Panc1 (cell line): ENCODE data around the gene CRIP1. TPM values are rescaled to one million over a fixed set of nuclear protein-coding genes. Genes with fewer than 3 reads are reported as not detected.

Source experiments
- ATAC-seq: fragments of 200-7000 bp; cut with Tn5 transposase; 2 replicates; pipeline ENCODE4 v1.9.1; 2020; ENCODE audit warnings: mild to moderate bottlenecking, moderate library complexity
- BruUV-seq: library from RNA; stranded (reverse); fragments of 400-500 nt; replicated peaks from 2 replicates; lab custom pipeline; 2021; lab: Mats Ljungman, UMichigan
- CTCF ChIA-PET: fragments of 300-600 bp; sonication (Branson Sonifier 250); formaldehyde crosslinking; loops from one replicate; lab custom pipeline; 2022; ENCODE audit warnings: antibody characterized with exemption; lab: Charles Lee
- POLR2A ChIA-PET: fragments of 300-600 bp; sonication (Branson Sonifier 250); formaldehyde crosslinking; loops from one replicate; lab custom pipeline; 2022; ENCODE audit warnings: antibody characterized with exemption; lab: Charles Lee
- DNase-seq: peaks from one replicate; pipeline ENCODE4 v3.0.0-alpha.2; 2010; ENCODE audit warnings: low read depth, low spot score
- H3K27ac ChIP-seq: 2 replicates; pipeline ENCODE4 v1.5.1; 2011; ENCODE audit warnings: mild to moderate bottlenecking, low read length, inconsistent platforms
- H3K27me3 ChIP-seq: fragments of 200-500 bp; sonication (Bioruptor generic); 2 replicates; pipeline ENCODE4 v1.6.0; 2014; ENCODE audit warnings: low read length, inconsistent platforms; ENCODE audit not compliant: control insufficient read depth, insufficient read depth
- H3K36me3 ChIP-seq: fragments of 200-500 bp; sonication (Bioruptor generic); 2 replicates; pipeline ENCODE4 v1.5.1; 2014; ENCODE audit warnings: inconsistent platforms, mild to moderate bottlenecking, low read length, moderate library complexity; ENCODE audit not compliant: control insufficient read depth, insufficient read depth
- H3K4me1 ChIP-seq: 2 replicates; pipeline ENCODE4 v1.5.1; 2011; ENCODE audit warnings: inconsistent platforms, mild to moderate bottlenecking, low read length, moderate library complexity; ENCODE audit not compliant: control insufficient read depth, insufficient read depth
- H3K4me3 ChIP-seq, 2 experiments: 2 replicates each; pipeline ENCODE4 v1.5.1; 2011 to 2012; ENCODE audit warnings: low read depth in 2 of 2, low read length in 2 of 2, mild to moderate bottlenecking in 2 of 2, inconsistent platforms in 1 of 2, moderate library complexity in 1 of 2
- H3K9me3 ChIP-seq: fragments of 200-500 bp; sonication (Bioruptor generic); 2 replicates; pipeline ENCODE4 v1.5.1; 2014; ENCODE audit warnings: low read depth, mild to moderate bottlenecking, inconsistent platforms, low read length, moderate library complexity; ENCODE audit not compliant: control insufficient read depth, insufficient read depth
- POLR2AphosphoS5 ChIP-seq: IDR thresholded peaks from 2 replicates; pipeline ENCODE4 v1.6.1; 2012; ENCODE audit warnings: mild to moderate bottlenecking, low read depth, low read length, moderate library complexity
- REST ChIP-seq, 2 experiments: IDR thresholded peaks; 2 replicates each; pipeline ENCODE4 v1.6.1; 2011 to 2012; ENCODE audit warnings: low read depth in 2 of 2, control low read depth in 1 of 2, low read length in 1 of 2, mild to moderate bottlenecking in 1 of 2, moderate library complexity in 1 of 2; ENCODE audit not compliant: insufficient read depth in 1 of 2
- SIN3A ChIP-seq: IDR thresholded peaks from 2 replicates; pipeline ENCODE4 v1.6.1; 2012; ENCODE audit warnings: low read depth, mild to moderate bottlenecking, low read length, moderate library complexity, borderline replicate concordance; ENCODE audit not compliant: insufficient read depth
- TCF7L2 ChIP-seq: IDR thresholded peaks from 2 replicates; pipeline ENCODE4 v1.6.1; 2011; ENCODE audit warnings: mild to moderate bottlenecking, low read depth, low read length, inconsistent platforms
- in situ Hi-C: cut with HindIII; loops from 2 replicates; pipeline ENCODE4 v1.10.0; 2016; ENCODE audit warnings: low sequenced_read_pairs, low pct_unique_long_range_greater_than_20kb
- intact Hi-C: fragments of 100-400 bp; cut with micrococcal nuclease; formaldehyde crosslinking; loops from one replicate; pipeline ENCODE4 v1.10.0; 2022; ENCODE audit not compliant: unreplicated experiment
- total RNA-seq: library from RNA; stranded (reverse); gene quantifications from one replicate; pipeline ENCODE4 v1.2.1, GENCODE V29; 2021; ENCODE audit not compliant: unreplicated experiment
- TF ChIP-seq, protein P1 (sequence below): fragments of 450-650 bp; IDR thresholded peaks from 2 replicates; pipeline ENCODE4 v1.5.1; 2017; ENCODE audit warnings: mild to moderate bottlenecking

Gene CRIP1
- total RNA-seq, 1 experiment from 2014 or later, result 1,056 TPM

- ATAC-seq (peak; percentile 49), DNase-seq (no peak)
- H3K27ac ChIP-seq, result no peak within 1 kb of the TSS
- TF ChIP-seq POLR2AphosphoS5 (no peak), SIN3A (no peak), REST (IDR thresholded peaks at IDR 0.05; ENCODE audit: insufficient read depth in 1 of 2, low read depth in 2 of 2, low read length in 1 of 2) (no peak), TCF7L2 (no peak)
- TF ChIP-seq, protein P1, sequence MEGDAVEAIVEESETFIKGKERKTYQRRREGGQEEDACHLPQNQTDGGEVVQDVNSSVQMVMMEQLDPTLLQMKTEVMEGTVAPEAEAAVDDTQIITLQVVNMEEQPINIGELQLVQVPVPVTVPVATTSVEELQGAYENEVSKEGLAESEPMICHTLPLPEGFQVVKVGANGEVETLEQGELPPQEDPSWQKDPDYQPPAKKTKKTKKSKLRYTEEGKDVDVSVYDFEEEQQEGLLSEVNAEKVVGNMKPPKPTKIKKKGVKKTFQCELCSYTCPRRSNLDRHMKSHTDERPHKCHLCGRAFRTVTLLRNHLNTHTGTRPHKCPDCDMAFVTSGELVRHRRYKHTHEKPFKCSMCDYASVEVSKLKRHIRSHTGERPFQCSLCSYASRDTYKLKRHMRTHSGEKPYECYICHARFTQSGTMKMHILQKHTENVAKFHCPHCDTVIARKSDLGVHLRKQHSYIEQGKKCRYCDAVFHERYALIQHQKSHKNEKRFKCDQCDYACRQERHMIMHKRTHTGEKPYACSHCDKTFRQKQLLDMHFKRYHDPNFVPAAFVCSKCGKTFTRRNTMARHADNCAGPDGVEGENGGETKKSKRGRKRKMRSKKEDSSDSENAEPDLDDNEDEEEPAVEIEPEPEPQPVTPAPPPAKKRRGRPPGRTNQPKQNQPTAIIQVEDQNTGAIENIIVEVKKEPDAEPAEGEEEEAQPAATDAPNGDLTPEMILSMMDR, result no peak
- no TSS peak for BruUV-seq
- no peaks in the 10 kb centered on the region for H3K4me1 ChIP-seq
- POLR2A ChIA-PET, result no interaction called here
- no peaks in the 10 kb centered on the region for H3K9me3 ChIP-seq
- H3K36me3 ChIP-seq, result no peaks in the 10 kb centered on the region
- in situ Hi-C loops (no loop called here), intact Hi-C loops (no loop called here)
- CTCF ChIA-PET, result no interaction called here
- H3K4me3 ChIP-seq, result peak within 1 kb of the TSS; percentile 37 to 52
- no peaks in the 10 kb centered on the region for H3K27me3 ChIP-seq
These were observed 39.4 kb downstream of the CRIP1 start, which contains the start of gene TMEM121 for GRCh38 chr14:105525861-105526775. Gene TMEM121, plus strand, starts transcription at chr14:105526583. Its CDS starts 2,252 bp downstream, at chr14:105528835.

- intact Hi-C loops, result no loop called here
- Histone ChIP-seq H3K4me3 (peak overlapping the region; percentile 36 to 52), H3K9me3 (no peaks in the 10 kb centered on the region), H3K27me3 (no peaks in the 10 kb centered on the region), H3K27ac (no peak overlapping the region), H3K36me3 (no peaks in the 10 kb centered on the region), H3K4me1 (no peaks in the 10 kb centered on the region)
- POLR2A ChIA-PET, result no interaction called here
- DNase-seq (no peak), ATAC-seq (peak; percentile 13)
- in situ Hi-C loops, result no loop called here
- no TSS peak for BruUV-seq
- CTCF ChIA-PET, result no interaction called here
- TF ChIP-seq POLR2AphosphoS5 (no peak), TCF7L2 (no peak), REST (IDR thresholded peaks at IDR 0.05; ENCODE audit: insufficient read depth in 1 of 2, low read depth in 2 of 2, low read length in 1 of 2) (no peak), SIN3A (no peak)
- TF ChIP-seq, protein P1, result no peak
These were observed 40.2 kb downstream of the CRIP1 start for GRCh38 chr14:105526776-105527380.
